WTC11 (cell line): ENCODE data around the gene NEURL1. TPM values are rescaled to one million over a fixed set of nuclear protein-coding genes. Genes with fewer than 3 reads are reported as not detected.

Experiments
- ATAC-seq: fragments of 200-7000 bp; cut with Tn5 transposase; 2 replicates; pipeline ENCODE4 v1.10.0; 2021; ENCODE audit warnings: mild to moderate bottlenecking, moderate library complexity
- CTCF ChIA-PET: fragments of 300-600 bp; sonication (Branson Sonifier 250); formaldehyde crosslinking; loops from one replicate; lab custom pipeline; 2021; ENCODE audit warnings: antibody characterized with exemption; lab: Charles Lee
- POLR2A ChIA-PET: fragments of 350-600 bp; sonication (Branson Sonifier 250); formaldehyde crosslinking; loops from one replicate; lab custom pipeline; 2021; ENCODE audit warnings: antibody characterized with exemption; lab: Charles Lee
- DNase-seq: peaks from one replicate; pipeline ENCODE4 v3.0.0; 2021; ENCODE audit warnings: low spot score
- H3K27ac Mint-ChIP-seq: 2 replicates; pipeline ENCODE4 v1.8.0; 2021; ENCODE audit warnings: mixed read lengths
- H3K27me3 Mint-ChIP-seq: 2 replicates; pipeline ENCODE4 v1.8.0; 2021; ENCODE audit warnings: low read depth, mild to moderate bottlenecking, moderate library complexity, mixed read lengths
- H3K36me3 Mint-ChIP-seq: 2 replicates; pipeline ENCODE4 v1.8.0; 2021; ENCODE audit warnings: mixed read lengths
- H3K4me1 Mint-ChIP-seq: 2 replicates; pipeline ENCODE4 v1.8.0; 2022; ENCODE audit warnings: mixed read lengths
- H3K4me3 Mint-ChIP-seq: 2 replicates; pipeline ENCODE4 v1.8.0; 2021; ENCODE audit warnings: mild to moderate bottlenecking, moderate library complexity, mixed read lengths
- H3K9me3 Mint-ChIP-seq: 2 replicates; pipeline ENCODE4 v1.8.0; 2021; ENCODE audit warnings: mixed read lengths
- ELF4 ChIP-seq: sonication (generic); formaldehyde crosslinking; IDR thresholded peaks from 2 replicates; pipeline ENCODE4 v1.8.1; 2022; ENCODE audit warnings: low read depth, mild to moderate bottlenecking, moderate library complexity, missing genetic modification reagents
- EMX1 ChIP-seq: fragments of 250-450 bp; sonication (Bioruptor Pico); IDR thresholded peaks from 2 replicates; pipeline ENCODE4 v1.8.0; 2021; ENCODE audit warnings: mild to moderate bottlenecking
- FOXP1 ChIP-seq: sonication (generic); formaldehyde crosslinking; IDR thresholded peaks from 2 replicates; pipeline ENCODE4 v1.8.0; 2022; ENCODE audit warnings: missing genetic modification reagents, mild to moderate bottlenecking, moderate library complexity, borderline replicate concordance
- MXD4 ChIP-seq: fragments of 250-450 bp; sonication (Bioruptor Pico); IDR thresholded peaks from 2 replicates; pipeline ENCODE4 v1.8.0; 2021; ENCODE audit warnings: mild to moderate bottlenecking, moderate library complexity, borderline replicate concordance
- MYBL2 ChIP-seq: sonication (generic); formaldehyde crosslinking; IDR thresholded peaks from 2 replicates; pipeline ENCODE4 v1.8.1; 2023; ENCODE audit warnings: mild to moderate bottlenecking, moderate library complexity, missing genetic modification reagents
- NFE2L1 ChIP-seq: sonication (generic); formaldehyde crosslinking; IDR thresholded peaks from 2 replicates; pipeline ENCODE4 v1.8.1; 2023; ENCODE audit warnings: missing genetic modification reagents
- NR3C1 ChIP-seq: sonication (generic); formaldehyde crosslinking; conservative IDR thresholded peaks from 2 replicates; pipeline ENCODE4 v1.8.1; 2023; ENCODE audit warnings: low read depth, mild to moderate bottlenecking, missing genetic modification reagents
- PRRX2 ChIP-seq: fragments of 250-450 bp; sonication (Bioruptor Pico); IDR thresholded peaks from 2 replicates; pipeline ENCODE4 v1.8.0; 2021; ENCODE audit warnings: mild to moderate bottlenecking
- SMAD3 ChIP-seq: sonication (generic); formaldehyde crosslinking; IDR thresholded peaks from 2 replicates; pipeline ENCODE4 v1.8.0; 2022; ENCODE audit warnings: missing genetic modification reagents, mild to moderate bottlenecking, borderline replicate concordance
- SP1 ChIP-seq: sonication (generic); formaldehyde crosslinking; conservative IDR thresholded peaks from 2 replicates; pipeline ENCODE4 v1.8.1; 2022; ENCODE audit warnings: missing genetic modification reagents
- TEAD1 ChIP-seq: sonication (generic); formaldehyde crosslinking; IDR thresholded peaks from 2 replicates; pipeline ENCODE4 v1.8.0; 2022; ENCODE audit warnings: mild to moderate bottlenecking, missing genetic modification reagents
- ZNF121 ChIP-seq: sonication (generic); formaldehyde crosslinking; IDR thresholded peaks from 2 replicates; pipeline ENCODE4 v1.8.0; 2023; ENCODE audit warnings: missing genetic modification reagents
- ZNF263 ChIP-seq: sonication (generic); formaldehyde crosslinking; IDR thresholded peaks from 2 replicates; pipeline ENCODE4 v1.8.1; 2022; ENCODE audit warnings: low read depth, mild to moderate bottlenecking, moderate library complexity, missing genetic modification reagents
- ZNF423 ChIP-seq: fragments of 250-450 bp; sonication (Bioruptor Pico); IDR thresholded peaks from 2 replicates; pipeline ENCODE4 v2.1.2; 2022; ENCODE audit warnings: mild to moderate bottlenecking, moderate library complexity
- total RNA-seq: library from RNA; stranded (reverse); gene quantifications from 3 replicates; pipeline ENCODE4 v1.2.3, GENCODE V29; 2021
- TF ChIP-seq, protein P1 (sequence below): sonication (generic); formaldehyde crosslinking; IDR thresholded peaks from 2 replicates; pipeline ENCODE4 v1.8.1; 2022; ENCODE audit warnings: missing genetic modification reagents, borderline replicate concordance
- TF ChIP-seq, protein P2 (sequence below): sonication (generic); formaldehyde crosslinking; IDR thresholded peaks from 2 replicates; pipeline ENCODE4 v1.8.0; 2022; ENCODE audit warnings: mild to moderate bottlenecking, missing genetic modification reagents
- TF ChIP-seq, protein P3 (sequence below): sonication (generic); formaldehyde crosslinking; IDR thresholded peaks from 2 replicates; pipeline ENCODE4 v1.8.1; 2023; ENCODE audit warnings: mild to moderate bottlenecking, missing genetic modification reagents
- TF ChIP-seq, protein P4 (sequence below): sonication (generic); formaldehyde crosslinking; IDR thresholded peaks from 2 replicates; pipeline ENCODE4 v1.8.1; 2022; ENCODE audit warnings: low read depth, missing genetic modification reagents, borderline replicate concordance
- TF ChIP-seq, protein P5 (sequence below): sonication (generic); formaldehyde crosslinking; IDR thresholded peaks from 2 replicates; pipeline ENCODE4 v1.8.0; 2023; ENCODE audit warnings: mild to moderate bottlenecking, missing genetic modification reagents
- TF ChIP-seq, protein P6 (sequence below): sonication (generic); formaldehyde crosslinking; IDR thresholded peaks from 2 replicates; pipeline ENCODE4 v1.8.1; 2022; ENCODE audit warnings: low read depth, mild to moderate bottlenecking, moderate library complexity, missing genetic modification reagents, borderline replicate concordance

The NEURL1 gene
- total RNA-seq, 1 experiment from 2014 or later: 1.2 TPM

DNA sequence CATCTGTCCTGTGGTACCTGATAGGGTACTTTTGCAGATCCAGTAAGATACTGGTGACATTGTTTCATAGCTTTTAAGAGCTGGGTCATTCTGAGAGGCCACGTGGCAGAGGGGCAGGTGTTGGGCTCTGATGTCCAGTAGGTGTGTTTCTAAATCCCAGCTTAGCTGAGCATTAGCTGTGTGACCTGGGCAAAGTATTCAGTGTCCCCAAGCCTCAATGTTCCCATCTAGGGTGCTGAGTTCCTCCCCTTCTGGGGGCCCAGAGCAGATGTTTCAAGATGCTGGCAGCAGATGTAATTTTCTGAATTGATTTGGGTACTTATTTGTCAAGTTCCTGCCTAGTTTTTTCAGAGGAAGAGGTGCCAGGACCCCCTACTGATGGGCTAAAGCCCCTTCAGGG, 52.9 kb downstream of the NEURL1 start:
- peaks cover 16% of the 10 kb centered on the region for H3K4me1 Mint-ChIP-seq
- H3K27ac Mint-ChIP-seq: no peak overlapping the region
- ATAC-seq: no peak
- no peaks in the 10 kb centered on the region for H3K9me3 Mint-ChIP-seq
- CTCF ChIA-PET: interaction anchor here (0.6 to 5.1 kb wide), 6 partner anchors 19 to 340 kb away, joined by 3 to 26 read pairs (median 4); no protein-coding TSS in a partner anchor
- POLR2A ChIA-PET: no interaction called here
- no peak overlapping the region for H3K4me3 Mint-ChIP-seq
- TF ChIP-seq NFE2L1 (CRISPR knock-in tag): no peak
- TF ChIP-seq, protein P1, sequence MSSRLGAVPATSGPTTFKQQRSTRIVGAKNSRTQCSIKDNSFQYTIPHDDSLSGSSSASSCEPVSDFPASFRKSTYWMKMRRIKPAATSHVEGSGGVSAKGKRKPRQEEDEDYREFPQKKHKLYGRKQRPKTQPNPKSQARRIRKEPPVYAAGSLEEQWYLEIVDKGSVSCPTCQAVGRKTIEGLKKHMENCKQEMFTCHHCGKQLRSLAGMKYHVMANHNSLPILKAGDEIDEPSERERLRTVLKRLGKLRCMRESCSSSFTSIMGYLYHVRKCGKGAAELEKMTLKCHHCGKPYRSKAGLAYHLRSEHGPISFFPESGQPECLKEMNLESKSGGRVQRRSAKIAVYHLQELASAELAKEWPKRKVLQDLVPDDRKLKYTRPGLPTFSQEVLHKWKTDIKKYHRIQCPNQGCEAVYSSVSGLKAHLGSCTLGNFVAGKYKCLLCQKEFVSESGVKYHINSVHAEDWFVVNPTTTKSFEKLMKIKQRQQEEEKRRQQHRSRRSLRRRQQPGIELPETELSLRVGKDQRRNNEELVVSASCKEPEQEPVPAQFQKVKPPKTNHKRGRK: no peak
- TF ChIP-seq, protein P2, sequence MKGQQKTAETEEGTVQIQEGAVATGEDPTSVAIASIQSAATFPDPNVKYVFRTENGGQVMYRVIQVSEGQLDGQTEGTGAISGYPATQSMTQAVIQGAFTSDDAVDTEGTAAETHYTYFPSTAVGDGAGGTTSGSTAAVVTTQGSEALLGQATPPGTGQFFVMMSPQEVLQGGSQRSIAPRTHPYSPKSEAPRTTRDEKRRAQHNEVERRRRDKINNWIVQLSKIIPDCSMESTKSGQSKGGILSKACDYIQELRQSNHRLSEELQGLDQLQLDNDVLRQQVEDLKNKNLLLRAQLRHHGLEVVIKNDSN (CRISPR knock-in tag): no peak
- no peak for TF ChIP-seq PRRX2 (CRISPR knock-in tag)
- TF ChIP-seq SMAD3 (CRISPR knock-in tag): no peak
- TF ChIP-seq, protein P3, sequence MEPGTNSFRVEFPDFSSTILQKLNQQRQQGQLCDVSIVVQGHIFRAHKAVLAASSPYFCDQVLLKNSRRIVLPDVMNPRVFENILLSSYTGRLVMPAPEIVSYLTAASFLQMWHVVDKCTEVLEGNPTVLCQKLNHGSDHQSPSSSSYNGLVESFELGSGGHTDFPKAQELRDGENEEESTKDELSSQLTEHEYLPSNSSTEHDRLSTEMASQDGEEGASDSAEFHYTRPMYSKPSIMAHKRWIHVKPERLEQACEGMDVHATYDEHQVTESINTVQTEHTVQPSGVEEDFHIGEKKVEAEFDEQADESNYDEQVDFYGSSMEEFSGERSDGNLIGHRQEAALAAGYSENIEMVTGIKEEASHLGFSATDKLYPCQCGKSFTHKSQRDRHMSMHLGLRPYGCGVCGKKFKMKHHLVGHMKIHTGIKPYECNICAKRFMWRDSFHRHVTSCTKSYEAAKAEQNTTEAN (CRISPR knock-in tag): no peak
- TF ChIP-seq FOXP1: no peak
- TF ChIP-seq SP1 (CRISPR knock-in tag): no peak
- no peak for TF ChIP-seq ZNF423
- TF ChIP-seq, protein P4, sequence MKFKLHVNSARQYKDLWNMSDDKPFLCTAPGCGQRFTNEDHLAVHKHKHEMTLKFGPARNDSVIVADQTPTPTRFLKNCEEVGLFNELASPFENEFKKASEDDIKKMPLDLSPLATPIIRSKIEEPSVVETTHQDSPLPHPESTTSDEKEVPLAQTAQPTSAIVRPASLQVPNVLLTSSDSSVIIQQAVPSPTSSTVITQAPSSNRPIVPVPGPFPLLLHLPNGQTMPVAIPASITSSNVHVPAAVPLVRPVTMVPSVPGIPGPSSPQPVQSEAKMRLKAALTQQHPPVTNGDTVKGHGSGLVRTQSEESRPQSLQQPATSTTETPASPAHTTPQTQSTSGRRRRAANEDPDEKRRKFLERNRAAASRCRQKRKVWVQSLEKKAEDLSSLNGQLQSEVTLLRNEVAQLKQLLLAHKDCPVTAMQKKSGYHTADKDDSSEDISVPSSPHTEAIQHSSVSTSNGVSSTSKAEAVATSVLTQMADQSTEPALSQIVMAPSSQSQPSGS (CRISPR knock-in tag): no peak
- no peak for TF ChIP-seq NR3C1 (CRISPR knock-in tag)
- no peak for TF ChIP-seq MXD4 (CRISPR knock-in tag)
- DNase-seq: no peak
- H3K36me3 Mint-ChIP-seq: no peaks in the 10 kb centered on the region
- peaks cover 3% of the 10 kb centered on the region; the same call in 1 of the 2 replicates for H3K27me3 Mint-ChIP-seq

DNA sequence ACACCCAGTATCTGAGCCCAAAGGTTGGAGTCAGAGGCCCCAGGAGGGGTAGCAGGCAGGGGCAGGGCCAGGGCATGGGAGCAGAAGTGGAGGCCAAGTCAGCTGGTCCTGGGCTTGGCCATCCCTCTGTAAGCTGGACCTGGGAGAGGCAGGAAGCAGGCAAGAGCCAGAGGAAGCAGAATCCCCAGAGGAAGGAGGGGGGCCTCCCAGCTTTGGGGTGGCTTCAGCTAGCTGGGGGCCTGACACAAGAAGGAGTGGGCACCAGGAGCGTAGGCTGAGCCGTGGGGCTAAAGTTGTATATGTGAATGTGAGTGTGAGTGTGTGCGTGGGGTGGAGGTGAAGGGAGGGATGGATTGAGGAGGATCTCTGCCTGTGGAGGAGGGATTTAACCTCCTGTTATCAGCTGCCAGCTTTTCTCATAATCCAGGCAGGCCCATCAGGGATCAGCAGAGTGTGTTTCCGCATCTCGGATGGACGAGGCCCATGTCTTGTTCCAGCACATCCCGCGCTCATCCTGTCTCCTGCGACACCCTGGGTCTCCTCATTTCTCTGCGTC, 54.0 kb downstream of the NEURL1 start:
- ATAC-seq (no peak), DNase-seq (no peak)
- POLR2A ChIA-PET: no interaction called here
- Mint-ChIP-seq H3K4me3 (no peak overlapping the region), H3K27ac (no peak overlapping the region), H3K4me1 (peaks cover 14% of the 10 kb centered on the region), H3K9me3 (no peaks in the 10 kb centered on the region), H3K27me3 (peaks cover 3% of the 10 kb centered on the region; the same call in 1 of the 2 replicates), H3K36me3 (no peaks in the 10 kb centered on the region)
- CTCF ChIA-PET: interaction anchor here (1.0 to 5.1 kb wide), 6 partner anchors 14 to 118 kb away, joined by 3 to 26 read pairs (median 3); no protein-coding TSS in a partner anchor
- TF ChIP-seq, protein P1: no peak

DNA sequence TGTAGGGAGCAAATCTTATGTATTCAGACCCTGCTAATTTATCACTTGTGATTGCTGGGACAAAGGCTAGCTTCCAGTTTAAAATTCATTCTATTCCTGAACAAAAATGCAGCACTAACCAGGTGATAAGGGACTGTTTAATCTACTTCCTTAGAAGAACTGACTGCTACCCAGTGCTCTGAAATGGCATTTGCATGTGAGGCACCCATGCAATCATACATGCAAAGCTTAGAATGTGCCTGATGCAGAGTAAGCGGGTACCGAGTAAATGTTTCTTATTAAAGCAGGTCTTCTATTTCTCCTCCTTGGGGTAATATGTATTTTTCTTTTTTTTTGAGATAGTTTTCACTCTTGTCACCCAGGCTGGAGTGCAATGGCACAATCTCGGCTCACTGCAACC, 54.5 kb downstream of the NEURL1 start:
- Mint-ChIP-seq H3K27me3 (peaks cover 3% of the 10 kb centered on the region; the same call in 1 of the 2 replicates), H3K36me3 (no peaks in the 10 kb centered on the region), H3K9me3 (no peaks in the 10 kb centered on the region), H3K4me3 (no peak overlapping the region), H3K27ac (no peak overlapping the region), H3K4me1 (peaks cover 9% of the 10 kb centered on the region)
- no peak for ATAC-seq
- no peak for DNase-seq
- ChIA-PET CTCF (interaction anchor here (1.0 to 5.1 kb wide), 3 partner anchors 14 to 63 kb away, joined by 3 to 26 read pairs (median 3); no protein-coding TSS in a partner anchor), POLR2A (no interaction called here)
- no peak for TF ChIP-seq TEAD1 (CRISPR knock-in tag)
- no peak for TF ChIP-seq ZNF121 (CRISPR knock-in tag)
- TF ChIP-seq, protein P5, sequence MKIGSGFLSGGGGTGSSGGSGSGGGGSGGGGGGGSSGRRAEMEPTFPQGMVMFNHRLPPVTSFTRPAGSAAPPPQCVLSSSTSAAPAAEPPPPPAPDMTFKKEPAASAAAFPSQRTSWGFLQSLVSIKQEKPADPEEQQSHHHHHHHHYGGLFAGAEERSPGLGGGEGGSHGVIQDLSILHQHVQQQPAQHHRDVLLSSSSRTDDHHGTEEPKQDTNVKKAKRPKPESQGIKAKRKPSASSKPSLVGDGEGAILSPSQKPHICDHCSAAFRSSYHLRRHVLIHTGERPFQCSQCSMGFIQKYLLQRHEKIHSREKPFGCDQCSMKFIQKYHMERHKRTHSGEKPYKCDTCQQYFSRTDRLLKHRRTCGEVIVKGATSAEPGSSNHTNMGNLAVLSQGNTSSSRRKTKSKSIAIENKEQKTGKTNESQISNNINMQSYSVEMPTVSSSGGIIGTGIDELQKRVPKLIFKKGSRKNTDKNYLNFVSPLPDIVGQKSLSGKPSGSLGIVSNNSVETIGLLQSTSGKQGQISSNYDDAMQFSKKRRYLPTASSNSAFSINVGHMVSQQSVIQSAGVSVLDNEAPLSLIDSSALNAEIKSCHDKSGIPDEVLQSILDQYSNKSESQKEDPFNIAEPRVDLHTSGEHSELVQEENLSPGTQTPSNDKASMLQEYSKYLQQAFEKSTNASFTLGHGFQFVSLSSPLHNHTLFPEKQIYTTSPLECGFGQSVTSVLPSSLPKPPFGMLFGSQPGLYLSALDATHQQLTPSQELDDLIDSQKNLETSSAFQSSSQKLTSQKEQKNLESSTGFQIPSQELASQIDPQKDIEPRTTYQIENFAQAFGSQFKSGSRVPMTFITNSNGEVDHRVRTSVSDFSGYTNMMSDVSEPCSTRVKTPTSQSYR (CRISPR knock-in tag): no peak
- TF ChIP-seq SP1 (CRISPR knock-in tag): no peak
- TF ChIP-seq, protein P6, sequence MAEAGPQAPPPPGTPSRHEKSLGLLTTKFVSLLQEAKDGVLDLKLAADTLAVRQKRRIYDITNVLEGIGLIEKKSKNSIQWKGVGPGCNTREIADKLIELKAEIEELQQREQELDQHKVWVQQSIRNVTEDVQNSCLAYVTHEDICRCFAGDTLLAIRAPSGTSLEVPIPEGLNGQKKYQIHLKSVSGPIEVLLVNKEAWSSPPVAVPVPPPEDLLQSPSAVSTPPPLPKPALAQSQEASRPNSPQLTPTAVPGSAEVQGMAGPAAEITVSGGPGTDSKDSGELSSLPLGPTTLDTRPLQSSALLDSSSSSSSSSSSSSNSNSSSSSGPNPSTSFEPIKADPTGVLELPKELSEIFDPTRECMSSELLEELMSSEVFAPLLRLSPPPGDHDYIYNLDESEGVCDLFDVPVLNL (CRISPR knock-in tag): no peak
- no peak for TF ChIP-seq EMX1 (CRISPR knock-in tag)
- no peak for TF ChIP-seq ZNF263
- TF ChIP-seq ELF4 (CRISPR knock-in tag): no peak
- no peak for TF ChIP-seq MYBL2
- TF ChIP-seq FOXP1: no peak
